CD4-positive, alpha-beta T cell treated with Interleukin-4 for 1 hour (primary cell): Measurements from ENCODE around the gene HSPB1.
"Not testable (repeated sequence)": the region's sequence is repeated elsewhere in the genome, so short reads cannot be mapped to it uniquely, and the experiment has no call there.

Experiments
- DNase-seq, 2 donors: peaks; one replicate each; pipeline ENCODE4 v3.0.0-alpha.2; 2020 to 2022

Gene HSPB1

GRCh38 chr7:76302347-76303201 lies at the start of gene HSPB1:
TSS of gene HSPB1 (plus strand) at chr7:76302673. CDS start at chr7:76302713, 40 bp downstream.
- peak; percentile 84 for DNase-seq

DNA sequence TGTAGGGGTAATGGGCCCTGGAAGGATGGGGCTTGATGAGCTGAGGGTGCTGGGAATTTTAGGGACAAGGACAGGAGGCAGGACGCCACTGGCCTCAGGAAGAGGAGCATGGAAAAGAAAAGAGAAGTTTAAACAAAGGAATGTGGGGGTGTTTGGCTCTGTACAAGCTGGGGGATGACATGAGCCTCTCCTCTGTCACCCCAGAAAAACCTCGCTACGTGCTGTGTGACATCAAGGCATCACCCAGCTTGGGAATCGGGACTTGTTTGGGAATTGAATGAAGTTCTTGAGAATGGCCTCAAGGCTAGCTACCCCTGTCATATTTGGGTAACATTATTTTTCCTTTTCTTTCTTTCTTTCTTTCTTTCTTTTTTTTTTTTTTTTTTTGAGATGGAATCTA lies 47.7 kb upstream of the HSPB1 start:
- no peak for DNase-seq

DNA sequence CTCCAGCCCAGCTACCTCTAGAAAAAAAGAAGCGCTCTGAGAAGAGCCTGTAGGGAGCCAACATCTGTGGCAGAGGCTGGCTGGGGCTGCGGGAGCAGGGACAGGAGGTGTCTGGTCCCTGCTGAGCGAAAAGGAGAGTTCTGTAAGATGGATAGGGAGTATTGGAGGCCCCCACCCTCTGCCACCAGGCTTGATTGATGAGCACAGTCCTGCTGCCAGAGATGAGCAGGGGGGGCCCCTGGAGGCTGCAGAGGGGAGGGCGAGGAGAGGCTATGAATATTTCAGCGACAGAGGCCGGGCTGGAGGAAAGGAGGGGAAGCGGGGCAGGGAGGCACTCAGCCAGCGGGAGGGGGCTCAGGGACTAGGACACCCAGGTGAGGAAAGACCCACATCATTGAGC lies 44.5 kb upstream of the HSPB1 start:
- no peak for DNase-seq

GRCh38 chr7:76259124-76260093 lies 43.1 kb upstream of the HSPB1 start:
- no peak for DNase-seq

GRCh38 chr7:76260171-76260703 lies 42.2 kb upstream of the HSPB1 start:
- peak; percentile 40 to 43 for DNase-seq

DNA sequence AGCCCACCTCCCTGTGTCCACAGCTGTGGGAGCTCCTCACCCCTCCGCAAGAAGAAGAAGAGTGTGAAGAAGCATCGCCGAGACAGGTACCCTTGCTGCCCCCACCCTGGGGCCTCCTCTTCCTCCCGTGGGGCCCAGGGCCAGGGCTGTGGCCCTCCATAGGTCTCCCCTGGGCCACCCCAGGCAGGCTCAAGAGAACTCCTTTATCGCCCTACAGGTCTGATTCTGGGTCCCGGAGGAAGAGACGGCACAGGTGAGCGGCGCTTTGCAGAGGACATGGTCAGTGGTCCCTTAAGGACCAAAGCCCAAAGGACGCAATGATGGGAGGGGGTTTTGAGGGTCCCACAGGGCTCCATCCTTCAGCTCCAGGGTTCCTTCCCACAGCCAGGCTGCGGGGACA lies 41.1 kb upstream of the HSPB1 start:
- no peak for DNase-seq

DNA sequence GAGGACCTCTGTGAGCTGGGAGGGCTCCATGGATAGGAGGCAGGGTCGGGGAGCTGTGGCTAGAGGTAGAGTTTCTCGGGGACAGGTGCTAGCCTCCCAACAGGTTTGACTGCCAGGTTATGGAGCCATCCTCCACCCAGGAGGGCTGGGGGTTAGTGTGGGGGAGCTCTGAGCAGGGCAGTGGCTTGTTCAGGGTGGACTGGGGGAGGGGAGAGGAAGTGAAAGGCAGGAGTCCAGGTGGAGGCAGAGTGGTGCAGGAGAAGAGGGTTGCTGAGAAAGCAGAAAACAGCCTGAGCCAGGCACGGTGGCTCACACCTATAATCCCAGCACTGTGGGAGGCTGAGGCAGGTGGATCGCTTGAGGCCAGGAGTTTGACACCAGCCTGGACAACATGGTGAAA lies 40.5 kb upstream of the HSPB1 start:
- DNase-seq: no peak

DNA sequence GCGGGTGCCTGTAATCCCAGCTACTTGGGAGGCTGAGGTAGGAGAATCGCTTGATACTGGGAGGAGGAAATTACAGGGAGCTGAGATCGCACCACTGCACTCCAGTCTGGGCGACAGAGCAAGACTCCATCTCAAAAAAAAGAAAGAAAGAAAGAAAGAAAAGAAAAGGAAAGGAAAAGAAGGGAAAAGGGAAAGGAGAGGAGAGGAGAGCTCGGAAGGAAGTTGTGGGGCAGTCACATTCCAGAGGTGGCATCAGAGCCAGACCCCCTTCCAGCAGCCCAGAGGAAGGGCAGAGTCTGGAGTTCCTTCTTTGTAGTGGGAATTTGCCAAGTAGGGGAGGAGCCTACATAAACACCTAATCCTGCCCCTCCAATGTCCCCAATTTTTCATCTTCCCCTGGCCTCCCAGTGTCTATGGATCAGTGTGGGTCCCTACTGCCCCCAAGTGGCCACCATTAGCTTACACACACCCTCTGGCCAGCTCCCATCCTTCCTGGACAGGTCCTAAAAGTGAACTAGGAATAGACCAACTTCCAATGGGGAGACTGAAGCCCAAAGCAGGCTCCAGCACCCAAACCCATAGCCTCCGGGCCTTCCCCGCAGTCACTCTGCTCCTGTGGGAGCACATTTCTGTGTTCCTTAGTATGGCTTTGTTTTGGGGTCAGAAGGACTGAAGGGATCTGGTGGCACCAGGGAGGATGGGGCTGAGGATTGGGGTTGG lies 39.6 kb upstream of the HSPB1 start:
- DNase-seq: peak; percentile 33

DNA sequence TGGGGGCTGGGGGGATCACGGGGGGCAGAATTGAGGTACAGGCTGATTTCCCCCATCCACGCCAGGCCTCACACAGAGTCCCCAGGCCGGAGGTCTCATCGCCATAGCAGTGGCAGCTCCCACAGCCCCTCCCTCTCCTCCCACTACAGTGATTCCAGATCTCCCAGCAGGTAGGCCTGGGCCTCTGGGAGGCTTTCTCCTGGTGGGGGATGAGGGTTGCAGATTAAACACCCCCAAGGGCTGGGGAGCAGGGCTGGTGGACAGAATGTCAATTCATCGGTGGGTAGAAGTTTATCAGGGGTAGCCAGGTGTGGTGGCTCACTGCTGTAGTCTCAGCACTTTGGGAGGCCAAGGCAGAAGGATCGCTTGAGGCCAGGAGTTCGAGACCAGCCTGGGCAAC lies 37.2 kb upstream of the HSPB1 start:
- DNase-seq: no peak

DNA sequence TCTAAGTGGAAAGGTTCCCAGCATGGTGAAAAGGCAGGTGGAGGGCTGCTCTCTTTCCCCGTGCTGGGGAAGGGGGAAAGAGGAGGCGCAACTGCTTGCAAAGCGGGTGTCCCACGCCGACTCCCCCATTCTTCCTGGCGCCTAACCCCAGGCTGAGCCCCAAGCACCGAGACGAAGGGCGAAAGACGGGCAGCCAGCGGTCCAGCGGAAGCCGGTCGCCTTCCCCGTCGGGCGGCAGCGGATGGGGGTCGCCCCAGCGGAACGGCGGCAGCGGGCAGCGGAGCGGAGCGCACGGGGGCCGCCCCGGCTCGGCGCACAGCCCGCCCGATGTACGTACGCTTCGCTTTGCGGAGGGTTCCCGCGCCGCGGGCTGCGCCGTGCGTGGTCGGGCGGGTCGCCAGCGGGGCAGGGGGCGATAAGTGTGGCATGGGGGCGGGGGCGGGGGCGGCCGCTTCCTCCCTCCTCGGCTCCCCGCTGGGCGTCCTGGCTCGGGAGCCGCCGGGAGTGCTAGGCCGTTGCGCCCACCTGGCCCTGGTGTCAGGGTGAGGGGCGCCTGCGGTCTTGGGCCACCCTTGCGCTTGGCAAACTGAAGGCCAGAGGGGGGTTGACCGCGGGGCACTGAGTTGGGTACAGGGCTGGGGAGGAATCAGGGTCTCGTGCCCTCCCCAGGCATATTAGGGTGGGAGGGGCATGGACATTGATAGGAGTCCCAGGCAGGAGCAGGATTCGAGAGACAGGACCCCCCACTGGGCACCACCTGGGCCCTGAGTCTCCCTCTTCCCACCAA lies 35.2 kb upstream of the HSPB1 start:
- DNase-seq: no peak

- DNase-seq: no peak
These were observed 34.6 kb upstream of the HSPB1 start for GRCh38 chr7:76267894-76268183.

GRCh38 chr7:76268376-76268775 lies 34.1 kb upstream of the HSPB1 start:
- DNase-seq: no peak

DNA sequence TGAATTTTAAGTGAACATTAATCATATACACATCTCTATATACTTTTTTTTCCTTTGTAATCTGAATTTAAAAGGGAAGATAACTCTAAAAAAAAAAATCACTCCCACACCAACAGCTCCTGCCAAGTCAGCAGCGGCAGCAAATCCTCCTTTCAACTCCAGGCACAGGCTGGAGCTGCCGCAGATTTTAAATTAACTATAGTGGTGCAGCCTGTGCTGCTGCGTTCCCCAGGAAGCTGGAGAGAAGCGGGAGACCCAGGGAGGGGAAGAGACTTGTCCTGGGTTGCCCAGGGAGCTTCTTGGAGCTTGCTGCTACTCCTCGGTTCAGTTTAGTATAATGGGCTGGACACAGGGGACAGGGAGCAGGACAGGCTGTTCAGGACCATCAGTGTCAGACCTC lies 32.6 kb upstream of the HSPB1 start:
- no peak for DNase-seq

DNA sequence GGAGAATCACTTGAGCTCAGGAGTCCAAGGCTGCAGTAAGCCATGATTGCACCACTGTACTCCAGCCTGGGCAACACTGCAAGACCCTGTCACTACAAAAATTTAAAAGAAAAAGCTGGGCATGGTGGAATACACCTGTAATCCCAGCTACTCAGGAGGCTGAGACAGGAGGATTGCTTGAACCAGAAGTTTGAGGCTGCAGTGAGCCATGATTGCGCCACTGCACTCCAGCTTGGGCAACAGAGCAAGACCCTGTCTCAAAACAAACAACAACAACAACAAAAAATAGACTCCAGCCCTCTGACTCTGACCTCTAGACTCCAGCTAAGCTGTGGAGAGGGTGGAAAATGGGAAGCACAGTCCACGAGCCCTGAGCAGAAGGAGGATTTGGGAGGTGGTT lies 31.1 kb upstream of the HSPB1 start:
- not testable (repeated sequence) for DNase-seq

DNA sequence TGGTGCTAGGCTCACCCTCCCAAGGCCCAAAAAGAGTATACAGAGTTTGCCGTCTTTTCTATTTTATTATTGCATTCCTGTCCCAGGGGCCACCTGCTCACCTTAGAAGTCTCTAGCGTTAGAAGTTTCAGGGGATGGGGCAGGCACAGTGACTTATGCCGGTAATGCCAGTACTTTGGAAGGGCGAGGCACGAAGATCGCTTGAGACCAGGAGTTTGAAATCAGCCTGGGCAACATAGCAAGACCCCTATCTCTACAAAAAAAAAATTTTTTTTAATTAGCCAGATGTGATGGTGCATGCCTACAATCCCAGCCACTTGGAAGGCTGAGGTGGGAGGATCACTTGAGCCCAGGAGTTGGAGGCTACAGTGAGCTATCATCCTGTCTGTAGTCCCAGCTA lies 30.3 kb upstream of the HSPB1 start:
- no peak for DNase-seq

- DNase-seq: no peak
These were observed 29.5 kb upstream of the HSPB1 start for GRCh38 chr7:76272851-76273497.

GRCh38 chr7:76273503-76273902 lies 29.0 kb upstream of the HSPB1 start:
- DNase-seq: no peak

DNA sequence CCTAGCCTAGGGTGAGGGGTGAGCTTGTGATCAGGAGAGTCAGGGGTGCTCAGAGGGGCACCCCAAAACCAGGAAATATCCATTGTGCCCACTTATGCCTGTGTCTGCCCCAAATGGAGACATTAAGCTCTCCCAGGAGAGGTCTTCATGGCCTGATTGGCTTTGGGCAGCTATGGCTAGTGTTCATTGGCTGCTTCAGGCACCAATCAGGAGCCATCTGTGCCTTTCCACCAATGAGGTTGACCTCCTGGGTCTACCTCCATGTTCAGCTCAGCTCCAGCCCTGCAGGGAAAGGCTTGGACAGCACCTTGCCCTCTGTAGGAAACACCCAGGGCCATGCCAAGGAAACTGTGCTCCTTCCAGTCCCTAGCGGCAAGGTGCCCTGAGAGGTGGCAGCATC lies 23.9 kb upstream of the HSPB1 start:
- DNase-seq: no peak

- DNase-seq: no peak
These were observed 22.1 kb upstream of the HSPB1 start for GRCh38 chr7:76280408-76280807.

GRCh38 chr7:76281006-76281705 lies 21.3 kb upstream of the HSPB1 start:
- no peak for DNase-seq

DNA sequence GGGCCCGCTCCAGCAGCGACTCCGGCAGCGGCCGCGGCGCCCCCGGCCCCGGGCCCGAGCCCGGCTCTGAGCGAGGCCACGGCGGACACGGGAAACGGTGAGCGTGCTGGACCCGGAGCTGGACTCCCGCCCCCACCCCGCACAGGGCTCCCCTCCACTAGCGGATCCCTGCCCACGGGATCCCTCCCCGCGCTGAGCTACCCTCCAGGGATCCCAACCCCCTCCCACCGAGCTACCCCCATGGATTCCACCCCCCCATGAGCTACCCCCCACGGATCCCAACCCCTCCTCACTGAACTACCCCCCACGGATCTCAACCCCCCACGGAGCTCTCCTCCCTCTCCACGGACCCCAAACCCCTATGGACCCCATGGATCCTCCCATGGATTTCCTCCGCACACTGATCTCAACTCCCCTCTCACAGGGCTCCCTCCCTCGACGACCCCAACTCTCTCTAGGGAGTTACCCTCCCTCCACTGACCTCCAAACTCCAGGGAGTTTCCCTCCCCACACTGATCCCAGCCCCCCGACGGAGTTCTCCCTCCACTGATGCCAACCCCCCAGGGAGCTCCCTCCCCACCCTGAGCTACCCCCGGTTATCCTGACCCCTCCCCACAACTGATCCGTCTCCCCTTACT lies 20.6 kb upstream of the HSPB1 start:
- DNase-seq: no peak
